Effector CD4-positive, alpha-beta T cell (primary cell): ENCODE data around the gene UHRF1.
"Not testable (repeated sequence)": the region's sequence is repeated elsewhere in the genome, so short reads cannot be mapped to it uniquely, and the experiment has no call there.

Source experiments
- DNase-seq: peaks from one replicate; pipeline ENCODE4 v3.0.0-alpha.2; 2020

The UHRF1 gene

GRCh38 chr19:4938461-4938860, 29.2 kb downstream of the UHRF1 start:
- DNase-seq = not testable (repeated sequence)

- DNase-seq = no peak
These were observed 30.2 kb downstream of the UHRF1 start for GRCh38 chr19:4939466-4939865.

GRCh38 chr19:4941638-4942169, 32.4 kb downstream of the UHRF1 start:
- DNase-seq = not testable (repeated sequence)

GRCh38 chr19:4950650-4951049, 41.3 kb downstream of the UHRF1 start:
- DNase-seq = not testable (repeated sequence)

GRCh38 chr19:4951656-4952055, 42.4 kb downstream of the UHRF1 start:
- no peak for DNase-seq

- no peak for DNase-seq
These were observed 43.6 kb downstream of the UHRF1 start for GRCh38 chr19:4952945-4953344.

GRCh38 chr19:4954320-4955149, 45.2 kb downstream of the UHRF1 start:
- DNase-seq = not testable (repeated sequence)

GRCh38 chr19:4955274-4955673, 46.0 kb downstream of the UHRF1 start:
- no peak for DNase-seq

GRCh38 chr19:4957981-4958380, 48.7 kb downstream of the UHRF1 start:
- DNase-seq = no peak

GRCh38 chr19:4962085-4962619, 52.9 kb downstream of the UHRF1 start:
- DNase-seq = no peak

- DNase-seq = no peak
These were observed 55.8 kb downstream of the UHRF1 start for GRCh38 chr19:4965061-4965460.

- no peak for DNase-seq
These were observed 57.3 kb downstream of the UHRF1 start for GRCh38 chr19:4966591-4966990.

- DNase-seq = no peak
These were observed 58.6 kb downstream of the UHRF1 start for GRCh38 chr19:4967738-4968461.

- DNase-seq = peak; percentile 97
These were observed 59.4 kb downstream of the UHRF1 start, which contains the start of gene KDM4B for GRCh38 chr19:4968462-4969291. Gene KDM4B (plus strand): TSS chr19:4969113. CDS start chr19:5032891, 63,778 bp downstream.

GRCh38 chr19:4969292-4969771, 60.0 kb downstream of the UHRF1 start:
- no peak for DNase-seq

- no peak for DNase-seq
These were observed 60.7 kb downstream of the UHRF1 start for GRCh38 chr19:4969772-4970531.

- DNase-seq = no peak
These were observed 61.5 kb downstream of the UHRF1 start for GRCh38 chr19:4970558-4971423.

GRCh38 chr19:4971424-4971793, 62.1 kb downstream of the UHRF1 start:
- no peak for DNase-seq

GRCh38 chr19:4971816-4972495, 62.7 kb downstream of the UHRF1 start:
- DNase-seq = no peak
